HFFc6 (cell line): ENCODE measurements around the gene NRDC. TPM values are rescaled to one million over a fixed set of nuclear protein-coding genes. Genes with fewer than 3 reads are reported as not detected.

ENCODE experiments used
- DNase-seq: peaks from one replicate; pipeline ENCODE4 v3.0.0-alpha.2; 2018
- H3K27ac Mint-ChIP-seq: 2 replicates; pipeline ENCODE4 v1.8.0; 2020; ENCODE audit warnings: mild to moderate bottlenecking, mixed read lengths
- H3K27me3 Mint-ChIP-seq: 2 replicates; pipeline ENCODE4 v1.8.0; 2021; ENCODE audit warnings: mild to moderate bottlenecking, moderate library complexity, mixed read lengths; ENCODE audit not compliant: insufficient read depth
- H3K36me3 Mint-ChIP-seq: 2 replicates; pipeline ENCODE4 v1.8.0; 2021; ENCODE audit warnings: low read depth, mixed read lengths
- H3K4me1 Mint-ChIP-seq: 2 replicates; pipeline ENCODE4 v1.8.0; 2020; ENCODE audit warnings: low read depth, mixed read lengths
- H3K4me3 Mint-ChIP-seq: 2 replicates; pipeline ENCODE4 v1.8.0; 2020; ENCODE audit warnings: mild to moderate bottlenecking, moderate library complexity, mixed read lengths
- H3K9me3 Mint-ChIP-seq: 2 replicates; pipeline ENCODE4 v1.8.0; 2020; ENCODE audit warnings: mild to moderate bottlenecking, mixed read lengths
- CTCF ChIP-seq: fragments of 200-600 bp; sonication (generic); IDR thresholded peaks from 2 replicates; pipeline ENCODE4 v1.5.0; 2021; ENCODE audit warnings: antibody characterized with exemption, mild to moderate bottlenecking
- microRNA-seq: library from miRNA; unstranded; fragments of <30 nt; microRNA quantifications from one replicate; pipeline ENCODE4, GENCODE V29; 2019
- total RNA-seq, 6 experiments: library from RNA; stranded (reverse); fragmentation: NEBNext Ultra II Directional; extraction: Animal tissue kit (Norgen Biotek cat#: 25700); gene quantifications; 2 replicates in 1 of 6; 3 replicates in 5 of 6; pipeline ENCODE4 v1.2.3, GENCODE V29; 2021

NRDC gene
- total RNA-seq, 6 experiments from 2014 or later: 186 to 207 (median 193) TPM

GRCh38 chr1:51745304-51745570, 133.3 kb downstream of the NRDC start:
- TF ChIP-seq CTCF: no peak
- H3K4me1 Mint-ChIP-seq: peaks cover 9% of the 10 kb centered on the region
- peaks cover 5% of the 10 kb centered on the region; the same call in 1 of the 2 replicates for H3K36me3 Mint-ChIP-seq
- no peaks in the 10 kb centered on the region for H3K9me3 Mint-ChIP-seq
- H3K4me3 Mint-ChIP-seq: no peak overlapping the region
- no peak for DNase-seq
- H3K27ac Mint-ChIP-seq: no peak overlapping the region
- H3K27me3 Mint-ChIP-seq: no peaks in the 10 kb centered on the region; the same call in 1 of the 2 replicates

DNA sequence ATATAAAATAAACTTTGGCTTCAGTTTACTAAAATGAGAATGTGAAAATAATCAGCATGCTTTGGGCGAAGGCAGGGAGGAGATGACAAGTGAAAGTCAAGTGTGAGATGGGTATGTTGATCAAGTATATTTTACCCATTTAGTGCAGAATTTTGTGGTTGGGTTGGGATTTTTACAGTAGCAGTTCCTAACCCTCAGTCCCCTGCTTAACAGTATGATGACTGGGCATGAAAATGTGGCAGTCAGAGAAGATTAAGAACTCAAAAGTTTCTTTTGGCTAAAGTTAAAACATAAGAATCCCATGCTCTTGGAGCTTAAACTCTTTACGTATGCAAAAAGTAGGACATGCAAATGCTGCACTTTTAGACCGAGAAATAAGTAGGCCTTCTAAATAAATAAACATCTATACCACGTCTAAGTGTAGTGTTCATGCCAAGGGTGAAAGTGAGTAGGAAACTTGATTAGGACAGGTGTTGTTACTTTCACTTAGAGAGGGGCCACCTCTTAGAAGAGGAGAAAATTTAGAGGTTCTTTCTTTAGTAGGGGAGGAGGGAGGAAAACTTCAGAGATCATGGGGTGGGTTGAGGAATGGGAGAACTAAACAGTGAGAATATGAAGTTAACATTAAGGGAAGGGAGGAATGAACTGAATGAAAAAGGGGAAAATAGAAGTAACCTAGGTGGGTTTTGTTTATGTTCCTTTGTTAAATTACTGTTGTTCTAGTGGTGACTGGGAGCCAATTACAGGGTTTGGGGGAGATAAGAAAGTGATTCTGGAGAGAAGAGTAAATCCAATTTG, 133.8 kb downstream of the NRDC start:
- no peaks in the 10 kb centered on the region for H3K9me3 Mint-ChIP-seq
- no peak for TF ChIP-seq CTCF
- peaks cover 4% of the 10 kb centered on the region for H3K4me1 Mint-ChIP-seq
- no peaks in the 10 kb centered on the region; the same call in 1 of the 2 replicates for H3K27me3 Mint-ChIP-seq
- DNase-seq: no peak
- H3K4me3 Mint-ChIP-seq: no peak overlapping the region
- peaks cover 5% of the 10 kb centered on the region; the same call in 1 of the 2 replicates for H3K36me3 Mint-ChIP-seq
- H3K27ac Mint-ChIP-seq: no peak overlapping the region

GRCh38 chr1:51741121-51741681, 137.3 kb downstream of the NRDC start:
- Mint-ChIP-seq H3K27ac (no peak overlapping the region), H3K27me3 (no peaks in the 10 kb centered on the region), H3K9me3 (no peaks in the 10 kb centered on the region), H3K4me1 (peaks cover 17% of the 10 kb centered on the region), H3K36me3 (0 out of 2 replicates have a peak, but pooled peaks cover 5% of the 10 kb centered on the region), H3K4me3 (no peak overlapping the region)
- no peak for TF ChIP-seq CTCF
- DNase-seq: no peak

DNA sequence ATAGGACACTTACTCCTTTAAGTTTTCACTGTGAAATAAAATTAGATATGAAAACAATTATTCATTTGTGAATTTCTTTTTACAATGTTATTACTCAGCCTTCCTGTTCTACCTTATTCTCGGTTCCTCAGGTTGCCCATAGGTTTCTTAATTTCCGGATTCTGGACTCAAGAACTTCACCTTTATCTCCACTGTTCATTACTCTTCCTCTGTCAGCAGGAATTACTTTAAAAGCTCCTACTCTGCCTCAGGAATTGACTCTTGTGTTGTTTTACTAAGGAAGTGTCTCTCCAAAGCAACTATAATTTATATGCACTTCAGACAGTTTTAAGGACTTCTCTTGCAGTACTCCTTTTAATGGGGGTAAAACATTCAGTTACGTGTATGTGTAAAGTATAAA, 137.9 kb downstream of the NRDC start:
- Mint-ChIP-seq H3K4me3 (no peak overlapping the region), H3K9me3 (no peaks in the 10 kb centered on the region), H3K27me3 (no peaks in the 10 kb centered on the region), H3K27ac (no peak overlapping the region), H3K36me3 (0 out of 2 replicates have a peak, but pooled peaks cover 5% of the 10 kb centered on the region), H3K4me1 (peaks cover 23% of the 10 kb centered on the region)
- no peak for TF ChIP-seq CTCF
- no peak for DNase-seq

Small RNAs within 50 kb of the gene (microRNA-seq; reads per million reads assigned to microRNA genes)
- gene MIR761: not detected

Other genes with a start within 250 kb of the NRDC start
- gene RAB3B, start 112.0 kb upstream of the NRDC start, total RNA-seq: 100 to 1,000 TPM; 138 to 174 (median 157) TPM
- 10 to 100 TPM; 12.5 to 16.0 (median 14.3) TPM for gene KTI12, start 155.1 kb upstream of the NRDC start, total RNA-seq
- 10 to 100 TPM; 61.4 to 72.0 (median 68.7) TPM for gene TXNDC12, start 176.5 kb upstream of the NRDC start, total RNA-seq
- gene BTF3L4, start 177.6 kb upstream of the NRDC start, total RNA-seq: 10 to 100 TPM; 45.7 to 52.9 (median 49.6) TPM